ENCODE results near the gene CHN2.

GRCh38 chr7:29458933-29459332, 264.4 kb downstream of the CHN2 start:
- TF ChIP-seq HOXA7 (CRISPR knock-in tag; IDR thresholded peaks at IDR 0.05) (no peak), EP300 (IDR thresholded peaks at IDR 0.05) (no peak), CTCF (IDR thresholded peaks at IDR 0.05) (no peak), SREBF2 (IDR thresholded peaks at IDR 0.05) (no peak), ELK1 (IDR thresholded peaks at IDR 0.05; ENCODE audit: low read depth, low read length) (no peak), CHD2 (IDR thresholded peaks at IDR 0.05; ENCODE audit: low read length, partially characterized antibody) (no peak), PHF8 (IDR thresholded peaks at IDR 0.05; ENCODE audit: borderline replicate concordance, low read depth) (no peak), MYC (IDR thresholded peaks at IDR 0.05; ENCODE audit: borderline replicate concordance, low read length) (no peak), TP53 (CRISPR knock-in tag; IDR thresholded peaks at IDR 0.05) (no peak), RAD21 (conservative IDR thresholded peaks at IDR 0.05 in 1 of 2, IDR thresholded peaks at IDR 0.05 in 1 of 2) (no peak), RCOR1 (IDR thresholded peaks at IDR 0.05; ENCODE audit: low read depth, low read length) (no peak), BHLHE40 (IDR thresholded peaks at IDR 0.05; ENCODE audit: low read depth, low read length) (no peak), POLR2AphosphoS2 (conservative IDR thresholded peaks at IDR 0.05; ENCODE audit: low read length) (no peak)

All from A549 (cell line).